Measurements from ENCODE around the gene AGT. TPM values are rescaled to one million over a fixed set of nuclear protein-coding genes. Genes with fewer than 3 reads are reported as not detected.

The AGT gene
- total RNA-seq, 1 experiment from 2014 or later: 0.93 TPM

DNA sequence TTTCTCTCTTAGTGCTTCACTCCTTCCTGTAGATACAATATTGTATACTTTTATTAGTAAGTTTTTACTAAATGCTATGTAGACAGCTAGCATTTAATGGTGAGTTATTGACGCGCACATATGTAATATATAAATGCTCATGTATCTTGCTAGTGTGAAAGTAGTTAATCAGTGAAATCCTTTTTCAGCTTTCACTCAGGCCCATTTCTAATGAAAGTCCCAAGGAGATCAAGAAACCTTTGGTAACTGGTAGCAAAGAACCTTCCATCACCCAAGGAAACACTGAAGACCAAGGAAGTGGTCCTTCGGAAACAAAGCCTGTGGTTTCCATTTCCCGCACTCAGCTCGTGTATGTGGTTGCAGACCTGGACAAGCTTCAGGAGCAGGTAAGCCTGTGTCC lies 27.2 kb downstream of the AGT start (continued):
- TF ChIP-seq, protein P1, sequence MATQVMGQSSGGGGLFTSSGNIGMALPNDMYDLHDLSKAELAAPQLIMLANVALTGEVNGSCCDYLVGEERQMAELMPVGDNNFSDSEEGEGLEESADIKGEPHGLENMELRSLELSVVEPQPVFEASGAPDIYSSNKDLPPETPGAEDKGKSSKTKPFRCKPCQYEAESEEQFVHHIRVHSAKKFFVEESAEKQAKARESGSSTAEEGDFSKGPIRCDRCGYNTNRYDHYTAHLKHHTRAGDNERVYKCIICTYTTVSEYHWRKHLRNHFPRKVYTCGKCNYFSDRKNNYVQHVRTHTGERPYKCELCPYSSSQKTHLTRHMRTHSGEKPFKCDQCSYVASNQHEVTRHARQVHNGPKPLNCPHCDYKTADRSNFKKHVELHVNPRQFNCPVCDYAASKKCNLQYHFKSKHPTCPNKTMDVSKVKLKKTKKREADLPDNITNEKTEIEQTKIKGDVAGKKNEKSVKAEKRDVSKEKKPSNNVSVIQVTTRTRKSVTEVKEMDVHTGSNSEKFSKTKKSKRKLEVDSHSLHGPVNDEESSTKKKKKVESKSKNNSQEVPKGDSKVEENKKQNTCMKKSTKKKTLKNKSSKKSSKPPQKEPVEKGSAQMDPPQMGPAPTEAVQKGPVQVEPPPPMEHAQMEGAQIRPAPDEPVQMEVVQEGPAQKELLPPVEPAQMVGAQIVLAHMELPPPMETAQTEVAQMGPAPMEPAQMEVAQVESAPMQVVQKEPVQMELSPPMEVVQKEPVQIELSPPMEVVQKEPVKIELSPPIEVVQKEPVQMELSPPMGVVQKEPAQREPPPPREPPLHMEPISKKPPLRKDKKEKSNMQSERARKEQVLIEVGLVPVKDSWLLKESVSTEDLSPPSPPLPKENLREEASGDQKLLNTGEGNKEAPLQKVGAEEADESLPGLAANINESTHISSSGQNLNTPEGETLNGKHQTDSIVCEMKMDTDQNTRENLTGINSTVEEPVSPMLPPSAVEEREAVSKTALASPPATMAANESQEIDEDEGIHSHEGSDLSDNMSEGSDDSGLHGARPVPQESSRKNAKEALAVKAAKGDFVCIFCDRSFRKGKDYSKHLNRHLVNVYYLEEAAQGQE (IDR thresholded peaks at IDR 0.05; ENCODE audit: low read depth): no peak
- no peak for TF ChIP-seq ZNF274 (IDR thresholded peaks at IDR 0.05; ENCODE audit: low read depth, low read length)

DNA sequence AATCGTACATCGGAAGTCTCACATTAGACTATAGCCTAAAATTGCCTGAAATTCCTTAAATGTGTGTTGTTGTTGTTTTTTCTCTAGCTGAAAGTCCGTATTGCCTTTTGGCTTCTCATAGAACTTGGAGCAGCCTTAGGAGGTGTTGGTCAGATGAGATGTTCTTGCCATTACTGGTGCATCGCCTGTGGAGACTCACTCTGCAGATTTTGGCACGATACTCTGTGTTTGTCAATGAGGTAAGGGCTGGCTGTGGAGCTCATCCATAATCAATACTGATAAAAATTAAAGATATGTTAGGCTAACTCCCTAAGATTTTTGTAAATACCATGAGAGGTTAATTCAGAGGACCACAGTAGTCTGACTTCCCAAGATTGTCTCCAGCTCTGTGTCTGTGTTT lies 28.9 kb downstream of the AGT start:
- CTCF ChIA-PET: no interaction called here

More for the DNA sequence above, 28.9 kb downstream of the AGT start:
- no peak overlapping the region for H3K9ac ChIP-seq (ENCODE audit: low read length)
- H4K20me1 ChIP-seq (ENCODE audit: insufficient read depth): no peaks in the 10 kb centered on the region
- no TSS peak for BruUV-seq (replicated peaks)
- RAD21 ChIA-PET (ENCODE audit: low non-redundant PET in 1 of 2, low total read pairs in 2 of 2, uncharacterized antibody in 2 of 2, unreplicated experiment in 2 of 2): no interaction called here
- no peaks in the 10 kb centered on the region for H3K9me2 ChIP-seq (ENCODE audit: insufficient read depth)
- no peaks in the 10 kb centered on the region for H3K9me3 ChIP-seq (ENCODE audit: control insufficient read depth in 1 of 2, insufficient read depth in 1 of 2, low read depth in 1 of 2, low read length in 2 of 2)
- DNase-seq (ENCODE audit: low read depth, low spot score) (no peak), ATAC-seq (no peak)
- no peak overlapping the region for H3K4me3 ChIP-seq (replicated peaks in 1 of 2; ENCODE audit: low read depth in 1 of 2, low read length in 2 of 2)
- peaks cover 29 to 34% of the 10 kb centered on the region in 2 experiments for H3K4me1 ChIP-seq (ENCODE audit: control insufficient read depth in 1 of 2, insufficient read depth in 2 of 2, low read length in 2 of 2)
- TF ChIP-seq CEBPB (IDR thresholded peaks at IDR 0.05; ENCODE audit: low read depth) (no peak), YY1 (IDR thresholded peaks at IDR 0.05; ENCODE audit: extremely low read depth, insufficient replicate concordance, low read depth, low read length) (no peak), RAD21 (IDR thresholded peaks at IDR 0.05; ENCODE audit: low read depth) (no peak), EGR1 (IDR thresholded peaks at IDR 0.05; ENCODE audit: low read depth) (no peak)
- TF ChIP-seq, protein P2, sequence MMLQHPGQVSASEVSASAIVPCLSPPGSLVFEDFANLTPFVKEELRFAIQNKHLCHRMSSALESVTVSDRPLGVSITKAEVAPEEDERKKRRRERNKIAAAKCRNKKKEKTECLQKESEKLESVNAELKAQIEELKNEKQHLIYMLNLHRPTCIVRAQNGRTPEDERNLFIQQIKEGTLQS (IDR thresholded peaks at IDR 0.05): no peak
- H3K79me2 ChIP-seq (ENCODE audit: insufficient read depth, low read length): no peaks in the 10 kb centered on the region
- H3K27ac ChIP-seq (ENCODE audit: low read depth, low read length): no peak overlapping the region
- POLR2A ChIA-PET: no interaction called here
- H3K36me3 ChIP-seq (ENCODE audit: control insufficient read depth in 1 of 2, insufficient read depth in 2 of 2, low read length in 2 of 2): peaks cover 23 to 35% of the 10 kb centered on the region in 2 experiments
- no peak overlapping the region for H3K4me2 ChIP-seq (ENCODE audit: low read length)
- no peak overlapping the region for H2AFZ ChIP-seq (ENCODE audit: low read depth, low read length, poor library complexity, severe bottlenecking)
- H3K27me3 ChIP-seq (ENCODE audit: insufficient read depth, low read length): no peaks in the 10 kb centered on the region
- intact Hi-C loops (cut with micrococcal nuclease): no loop called here
